EL (cell line): ENCODE results near the gene RIBC2.
A peak's percentile ranks its signal among the peaks of the same experiment; 100 is the strongest.
"Not testable (repeated sequence)": the region's sequence is repeated elsewhere in the genome, so short reads cannot be mapped to it uniquely, and the experiment has no call there.

Experiments
- DNase-seq: peaks from one replicate; pipeline ENCODE4 v3.0.0-alpha.2; 2016

Gene RIBC2

DNA sequence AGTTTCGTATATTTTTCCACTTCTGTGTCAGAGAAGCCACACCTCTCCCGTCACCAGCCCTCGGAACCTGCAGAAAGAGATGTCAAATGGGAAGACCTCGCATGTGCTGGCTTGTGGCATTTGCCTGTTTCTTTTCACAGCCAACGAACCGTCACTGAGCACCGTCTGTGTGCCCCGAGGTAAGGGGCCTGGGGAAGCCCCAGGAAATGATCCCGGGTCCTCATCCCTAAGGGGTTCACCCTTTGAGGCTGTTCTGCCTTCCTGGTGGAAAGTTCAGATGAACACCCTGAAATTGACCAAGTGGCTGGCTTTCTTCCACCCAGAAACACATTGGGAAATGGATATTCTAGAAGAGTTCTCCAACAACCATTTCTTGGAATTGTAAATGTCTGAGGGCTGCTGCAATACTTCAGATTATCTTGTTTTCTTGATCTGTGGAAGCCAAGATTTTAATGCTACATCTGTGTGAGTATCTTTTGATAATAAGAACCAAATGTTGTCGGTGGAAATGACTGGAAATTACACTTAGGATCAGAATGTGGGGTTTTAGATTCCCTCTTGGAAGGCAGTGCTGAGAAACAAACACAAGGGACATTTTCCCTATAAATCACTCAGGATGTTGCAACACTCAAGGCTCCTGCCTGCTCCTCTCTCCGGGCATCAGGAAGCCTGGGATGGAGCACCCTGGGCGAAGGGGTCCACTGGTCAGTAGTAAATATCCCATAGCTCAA is 37.6 kb downstream of the RIBC2 start:
- peak; percentile 88 for DNase-seq

DNA sequence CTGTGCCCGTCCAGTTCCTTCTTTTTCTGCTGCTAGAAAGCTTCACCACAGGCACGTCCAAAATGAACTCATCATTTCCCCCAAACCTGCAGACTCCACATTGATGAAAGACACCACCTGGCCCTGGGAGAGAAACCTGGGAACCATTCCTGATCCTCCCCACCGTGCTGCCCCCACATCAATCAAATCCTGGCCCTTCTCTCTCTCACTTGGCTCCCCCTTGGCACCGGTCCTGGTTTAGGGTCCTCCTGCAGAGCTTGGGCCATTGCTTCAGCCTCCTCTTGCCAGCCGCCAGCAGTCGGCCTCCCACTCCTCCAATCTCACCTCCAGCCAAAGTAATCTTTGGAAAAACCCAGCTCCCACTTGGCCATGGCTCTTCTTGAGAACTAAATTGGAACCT is 38.5 kb downstream of the RIBC2 start:
- no peak for DNase-seq

DNA sequence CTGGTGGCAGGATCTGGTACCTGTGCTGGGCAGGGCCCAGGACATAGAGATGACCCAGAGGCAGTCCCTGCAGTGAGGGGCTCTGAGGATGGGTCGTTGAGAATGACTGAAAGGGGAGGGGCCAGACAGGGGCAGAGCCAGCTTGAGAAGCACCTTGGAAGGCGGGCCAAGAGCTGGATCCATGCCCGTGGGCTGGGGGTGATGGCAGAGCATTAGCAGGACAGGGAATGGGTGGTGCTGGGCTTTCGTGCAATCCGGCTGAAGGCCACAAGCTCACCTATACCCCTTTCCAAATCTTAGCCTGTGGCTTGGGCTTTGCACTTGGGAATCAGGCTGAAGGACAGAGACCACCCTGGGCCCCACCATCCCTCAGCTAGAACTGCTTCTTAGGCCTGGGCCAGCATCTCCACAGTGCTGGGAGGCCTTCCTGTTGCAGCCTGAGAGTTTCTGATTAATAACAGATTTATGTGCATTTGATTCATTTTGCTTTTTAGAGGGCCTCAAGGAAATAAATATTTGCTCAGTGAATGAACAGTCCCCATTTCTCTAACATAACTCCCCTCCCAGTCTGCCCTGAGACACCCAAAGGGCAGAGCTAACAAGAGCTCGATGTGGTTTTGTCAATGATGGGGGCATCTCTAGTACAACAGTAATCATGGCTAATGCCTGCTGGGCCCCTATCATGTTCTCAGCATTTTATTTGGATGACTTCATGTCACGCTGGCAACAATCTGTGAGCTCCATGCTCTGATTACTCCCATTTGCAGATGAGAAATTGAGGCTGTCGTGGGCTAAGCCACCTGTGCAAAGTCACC is 39.3 kb downstream of the RIBC2 start:
- DNase-seq: peak; percentile 85

DNA sequence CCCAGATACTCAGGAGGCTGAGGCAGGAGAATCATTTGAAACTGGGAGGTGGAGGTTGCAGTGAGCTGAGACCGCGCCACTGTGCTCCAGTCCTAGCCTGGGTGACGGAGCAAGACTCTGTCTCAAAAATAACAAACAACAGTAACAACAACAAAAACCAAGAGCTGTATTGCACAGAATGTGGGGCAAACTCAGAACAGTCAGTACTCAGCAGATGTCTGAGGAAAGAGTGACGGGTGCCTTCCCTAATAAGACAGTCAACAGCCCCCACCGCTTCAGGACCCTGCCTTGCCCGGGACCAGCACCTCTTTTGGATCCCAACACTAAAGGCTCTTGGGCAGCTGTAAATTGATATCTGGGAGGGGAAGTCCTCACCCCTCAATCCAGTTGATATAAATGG is 40.3 kb downstream of the RIBC2 start:
- no peak for DNase-seq

DNA sequence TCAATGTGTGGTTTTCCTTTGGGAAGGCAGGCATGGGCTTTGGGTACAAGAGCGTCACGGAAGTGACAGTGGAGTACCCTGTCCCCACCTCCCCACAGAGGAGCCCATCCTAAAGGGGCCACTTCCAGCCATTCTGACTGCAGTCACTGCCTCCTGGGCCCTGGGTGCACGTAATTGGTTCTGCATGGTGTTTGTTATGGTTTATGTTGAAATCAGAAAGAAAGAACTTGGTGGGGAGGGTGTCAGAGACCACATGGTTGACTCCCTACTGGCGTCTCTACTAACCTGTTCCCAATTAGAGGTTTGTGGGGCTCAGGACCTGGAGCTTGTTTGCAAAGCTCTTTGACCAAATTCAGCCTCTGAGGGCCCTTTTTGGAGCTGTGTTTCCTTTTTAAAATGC is 40.8 kb downstream of the RIBC2 start:
- DNase-seq: peak; percentile 49

DNA sequence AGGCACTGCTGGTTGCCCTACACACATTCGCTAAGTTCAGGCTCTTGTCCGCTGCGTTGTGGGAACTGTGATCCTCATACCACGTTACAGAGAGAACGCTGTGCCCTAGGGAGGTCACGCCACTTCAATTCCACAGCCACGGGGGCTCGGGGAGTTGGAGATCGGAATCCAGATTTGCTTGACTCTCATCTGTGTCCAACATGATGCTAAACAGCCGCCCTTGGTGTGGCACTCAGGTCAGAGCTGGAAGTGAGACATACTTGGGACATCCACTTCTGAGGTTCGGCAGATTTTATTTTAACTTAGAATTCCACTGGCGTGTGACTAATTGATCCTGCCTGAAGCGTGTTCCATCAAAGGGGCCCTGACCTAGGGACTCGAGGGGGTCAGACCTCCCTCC is 41.7 kb downstream of the RIBC2 start:
- peak; percentile 42 for DNase-seq

DNA sequence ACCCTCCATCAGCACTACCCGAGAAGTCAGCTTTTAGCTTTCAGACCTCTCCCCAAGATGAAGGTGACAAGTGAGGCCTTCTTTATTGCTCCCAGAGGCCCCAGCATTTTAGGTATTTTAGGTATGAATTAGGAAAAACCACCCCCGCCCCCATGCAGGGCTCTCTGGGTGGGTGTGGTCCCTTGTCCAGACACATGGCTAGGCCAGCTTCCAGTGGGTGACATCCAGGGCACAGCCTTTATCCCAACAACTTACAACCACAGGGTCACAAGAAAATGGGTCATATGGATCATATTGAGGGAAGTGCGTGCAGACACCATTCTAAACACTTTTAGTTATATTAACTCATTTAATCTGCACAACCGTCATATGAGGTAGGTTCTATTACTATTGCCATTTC is 42.1 kb downstream of the RIBC2 start:
- DNase-seq: no peak

DNA sequence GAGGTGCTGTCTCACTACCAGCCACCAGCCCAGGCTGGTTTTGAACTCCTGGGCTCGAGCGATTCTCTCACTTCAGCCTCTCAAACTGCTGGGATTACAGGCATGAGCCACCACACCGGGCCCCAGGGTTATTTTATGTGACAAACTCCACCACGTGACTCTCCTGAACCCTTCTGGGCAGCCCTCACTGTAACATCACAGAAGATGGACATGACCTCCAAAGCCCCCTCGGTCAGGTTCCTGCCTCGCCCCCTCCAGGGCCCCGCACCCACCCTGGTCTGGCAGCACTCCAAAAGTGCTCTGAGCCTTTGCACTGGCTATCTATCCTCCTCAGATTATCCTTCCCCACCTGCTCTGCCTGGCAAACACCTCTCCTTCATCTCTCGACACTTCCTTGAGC is 43.3 kb downstream of the RIBC2 start:
- no peak for DNase-seq

DNA sequence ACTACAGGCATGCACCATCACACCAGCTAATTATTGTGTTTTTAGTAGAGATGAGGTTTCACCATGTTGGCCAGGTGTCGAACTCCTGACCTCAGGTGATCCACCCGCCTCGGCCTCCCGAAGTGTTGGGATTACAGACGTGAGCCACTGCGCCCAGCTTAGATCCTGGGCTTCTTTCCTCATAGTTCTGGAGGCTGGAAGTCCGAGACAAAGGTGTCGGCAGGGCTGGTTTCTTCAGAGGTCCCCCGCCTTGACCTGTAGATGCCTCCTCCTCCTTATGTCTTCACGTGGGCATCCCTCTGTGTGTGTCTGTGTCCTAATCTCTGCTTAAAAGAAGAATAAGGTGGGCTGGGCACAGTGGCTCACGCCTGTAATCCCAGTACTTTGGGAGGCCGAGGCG is 45.0 kb downstream of the RIBC2 start:
- DNase-seq: no peak

DNA sequence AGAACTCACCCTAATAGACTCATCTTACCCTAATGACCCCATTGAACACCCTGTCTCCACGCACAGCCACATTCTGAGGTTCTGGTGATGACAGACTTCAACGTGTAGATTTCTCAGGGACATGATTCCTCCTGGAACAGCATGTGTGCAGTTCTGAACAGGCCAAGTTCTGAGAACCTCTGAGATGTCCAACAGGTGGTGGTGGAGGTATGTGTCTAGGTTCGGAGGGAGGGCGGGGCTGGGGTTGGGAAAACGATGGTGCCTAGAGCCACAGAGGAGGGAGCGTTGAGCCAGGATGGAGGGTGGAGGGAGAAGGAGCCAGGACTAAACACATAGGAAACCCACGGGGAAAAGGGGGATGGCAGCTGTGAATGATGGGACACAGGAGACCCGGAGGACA is 45.7 kb downstream of the RIBC2 start:
- DNase-seq: no peak

DNA sequence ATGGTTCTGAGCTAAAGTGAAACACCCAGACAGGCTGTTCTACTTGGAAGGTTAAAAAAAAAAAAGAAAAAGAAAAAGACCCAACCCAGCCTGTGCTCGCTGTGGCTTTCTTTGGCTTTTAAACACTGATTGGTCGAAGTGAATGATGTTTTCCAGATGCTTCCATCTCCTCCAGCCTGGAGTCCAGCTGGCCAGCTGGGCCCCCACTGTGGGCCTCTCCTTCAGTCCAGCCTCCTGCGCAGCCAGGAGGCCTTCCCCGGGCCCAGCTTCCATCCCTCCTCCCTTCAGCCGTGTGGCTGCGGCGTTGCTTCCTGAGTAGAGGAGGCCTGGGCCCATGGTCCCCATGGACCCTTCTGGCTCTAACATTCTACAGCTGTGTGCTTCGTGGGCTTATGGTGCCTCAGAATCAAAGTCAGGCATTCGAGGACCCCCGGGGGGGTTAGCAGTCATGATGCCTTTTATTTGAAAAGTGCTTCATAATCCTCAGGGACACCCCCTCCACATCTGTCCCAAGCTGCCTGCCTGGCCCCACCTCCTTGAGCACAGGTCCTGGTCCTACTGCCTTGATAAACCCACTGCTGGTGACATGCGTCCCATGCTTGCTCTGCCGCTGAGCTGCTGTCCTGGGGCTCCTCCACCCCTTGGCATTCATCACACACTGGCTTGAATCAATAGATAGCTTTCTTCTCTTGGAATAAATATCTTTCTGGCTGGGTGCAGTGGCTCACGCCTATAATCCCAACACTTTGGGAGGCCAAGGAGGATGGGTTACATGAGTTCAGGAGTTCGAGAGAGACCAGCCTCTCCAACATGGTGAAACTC is 47.0 kb downstream of the RIBC2 start:
- no peak for DNase-seq

DNA sequence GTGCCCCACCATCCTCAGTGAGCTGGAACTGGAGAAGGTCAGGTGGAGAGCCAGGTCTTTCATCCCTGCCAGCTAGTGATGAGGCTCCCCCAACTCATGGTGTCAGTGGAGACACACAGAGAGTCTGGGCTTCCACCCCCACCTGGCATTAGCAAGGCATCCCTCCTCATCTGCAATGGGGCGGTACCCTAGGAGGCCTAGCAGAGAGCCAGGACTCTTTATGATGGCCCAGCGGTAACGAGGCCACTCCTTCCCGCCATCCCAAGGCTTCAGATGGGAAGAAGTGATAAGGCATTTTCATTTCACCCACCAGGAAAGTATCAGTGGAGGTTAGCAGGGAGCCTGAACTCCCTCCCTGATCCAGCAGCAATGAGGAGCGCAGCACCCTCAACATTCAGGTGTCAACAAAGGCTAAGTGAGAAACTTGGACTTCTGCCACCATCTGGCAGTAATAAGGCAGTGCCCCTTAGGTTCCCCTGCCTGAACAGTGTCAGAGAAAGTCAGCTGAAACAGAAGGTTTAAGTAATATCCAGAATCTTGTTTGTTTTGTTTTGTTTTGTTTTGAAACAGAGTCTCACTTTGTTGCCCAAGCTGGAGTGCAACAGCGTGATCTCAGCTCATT is 48.7 kb downstream of the RIBC2 start:
- DNase-seq: no peak

DNA sequence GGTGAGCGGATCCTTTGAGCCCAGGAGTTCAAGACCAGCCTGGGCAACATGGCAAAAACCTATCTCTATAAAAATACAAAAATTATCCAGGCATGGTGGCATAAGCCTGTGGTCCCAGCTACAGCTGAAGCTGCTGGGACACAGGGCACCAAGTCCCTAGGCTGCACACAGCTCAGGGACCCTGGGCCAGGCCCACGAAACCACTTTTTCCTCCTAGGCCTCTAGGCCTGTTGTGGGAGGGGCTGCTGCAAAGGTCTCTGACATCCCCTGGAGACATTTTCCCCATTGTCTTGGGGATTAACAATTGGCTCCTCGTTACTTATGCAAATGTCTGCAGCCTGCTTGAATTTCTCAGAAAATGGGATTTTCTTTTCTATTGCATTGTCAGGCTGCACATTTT is 50.2 kb downstream of the RIBC2 start:
- DNase-seq: not testable (repeated sequence)

DNA sequence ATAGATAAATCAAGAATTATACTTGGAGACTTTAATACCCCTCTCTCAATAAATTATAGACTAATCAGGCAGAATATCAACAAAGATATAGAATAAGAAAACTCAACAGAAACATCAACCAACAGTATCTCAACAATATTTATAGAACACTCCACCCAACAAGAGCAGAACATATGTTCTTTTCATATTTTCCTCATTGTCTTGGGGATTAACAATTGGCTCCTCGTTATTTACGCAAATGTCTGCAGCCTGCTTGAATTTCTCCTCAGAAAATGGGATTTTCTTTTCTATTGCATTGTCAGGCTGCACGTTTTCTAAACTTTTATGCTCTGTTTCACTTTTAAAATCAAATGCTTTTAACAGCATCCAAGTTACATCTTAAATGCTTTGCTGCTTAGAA is 52.1 kb downstream of the RIBC2 start:
- no peak for DNase-seq

DNA sequence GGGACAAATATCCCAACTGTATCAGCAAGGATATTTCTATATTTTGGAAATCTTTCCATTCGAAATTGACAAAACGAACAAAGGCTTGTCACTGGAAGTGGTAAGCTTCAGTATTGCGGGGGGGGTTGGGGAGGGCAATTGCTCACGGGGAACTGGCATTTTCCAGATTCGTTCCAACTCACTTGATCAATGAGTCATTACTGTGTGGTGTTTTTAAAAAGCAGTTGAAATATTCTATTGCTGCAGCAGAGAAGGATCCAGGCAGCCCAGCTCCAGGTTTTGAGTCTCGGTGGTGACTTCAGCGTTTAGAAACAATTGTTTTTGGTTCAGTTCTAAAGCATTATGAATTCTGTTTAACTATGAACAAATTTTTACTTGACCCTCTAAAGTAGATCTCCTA is 55.4 kb downstream of the RIBC2 start:
- peak; percentile 72 for DNase-seq

DNA sequence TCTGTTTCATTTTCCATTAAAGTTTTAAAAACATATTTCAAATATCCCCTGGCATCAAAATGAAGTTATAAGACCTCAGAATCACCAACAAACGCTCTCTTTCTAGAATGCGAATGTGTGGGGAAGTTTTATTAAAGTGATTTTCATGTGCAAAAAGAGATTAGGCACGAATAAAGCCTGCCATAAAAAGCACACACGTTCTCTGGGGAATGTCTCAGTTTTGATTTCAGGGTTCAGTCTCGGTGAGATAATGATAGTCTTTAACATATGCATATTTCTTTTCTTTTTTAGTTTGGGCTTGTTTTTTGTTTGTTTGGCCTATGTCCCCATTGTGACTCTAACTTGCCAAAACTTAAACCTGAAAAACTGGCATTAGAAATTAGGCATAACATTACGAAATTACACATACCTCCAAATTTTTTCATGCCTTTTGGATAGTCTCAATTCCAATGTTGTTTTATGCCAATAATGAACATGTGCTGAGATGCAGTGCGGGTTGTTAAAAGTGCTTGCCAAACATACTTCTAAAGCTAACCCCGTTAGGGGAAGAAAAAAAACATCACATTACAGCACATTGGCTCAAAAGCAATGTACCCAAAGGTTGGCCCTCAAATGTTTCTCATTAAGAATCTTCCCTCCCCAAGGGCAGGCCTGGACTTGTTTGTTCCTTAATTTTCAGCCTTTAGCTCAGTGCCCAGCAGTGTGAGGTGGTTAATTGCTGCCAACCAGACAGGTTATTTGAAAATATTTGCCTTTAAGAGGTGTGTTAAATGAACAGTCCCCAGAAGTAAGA is 56.0 kb downstream of the RIBC2 start:
- DNase-seq: peak; percentile 47

DNA sequence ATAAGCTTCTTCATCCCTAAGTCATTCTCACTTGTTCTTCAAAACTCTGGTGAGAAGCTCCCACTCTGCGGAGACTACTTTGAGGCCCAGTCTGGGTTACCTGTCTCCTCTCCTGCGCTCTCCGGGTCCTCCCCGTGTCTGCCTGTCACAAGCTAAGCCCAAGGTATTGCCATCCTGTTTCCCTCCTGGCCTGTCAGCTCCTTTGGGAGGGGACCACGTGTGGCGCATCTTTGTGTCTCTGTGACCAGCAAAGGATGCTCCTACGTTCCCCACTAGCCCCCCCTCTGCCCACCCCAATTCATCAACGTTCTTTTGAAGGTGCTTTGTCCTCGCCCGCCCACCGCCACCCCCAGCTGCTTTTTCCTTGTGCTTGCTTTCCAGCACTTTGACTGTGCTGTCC is 57.4 kb downstream of the RIBC2 start:
- DNase-seq: no peak

DNA sequence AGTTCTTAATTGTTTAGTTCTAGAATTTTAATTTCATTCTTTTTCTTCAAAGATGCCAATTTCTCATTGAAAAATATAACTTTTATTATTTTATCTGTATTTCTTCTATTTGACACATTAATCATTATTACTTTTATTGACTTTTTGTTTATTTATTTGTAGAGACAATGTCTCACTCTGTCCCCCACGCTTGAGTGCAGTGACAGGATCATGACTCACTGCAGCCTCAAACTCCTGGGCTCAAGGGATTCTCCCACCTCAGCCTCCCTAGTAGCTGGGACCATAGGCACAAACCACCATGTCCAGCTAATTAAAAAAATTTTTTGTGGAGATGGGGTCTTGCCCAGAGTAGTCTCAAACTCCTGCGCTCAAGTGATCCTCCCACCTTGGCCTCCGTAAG is 58.9 kb downstream of the RIBC2 start:
- DNase-seq: no peak

DNA sequence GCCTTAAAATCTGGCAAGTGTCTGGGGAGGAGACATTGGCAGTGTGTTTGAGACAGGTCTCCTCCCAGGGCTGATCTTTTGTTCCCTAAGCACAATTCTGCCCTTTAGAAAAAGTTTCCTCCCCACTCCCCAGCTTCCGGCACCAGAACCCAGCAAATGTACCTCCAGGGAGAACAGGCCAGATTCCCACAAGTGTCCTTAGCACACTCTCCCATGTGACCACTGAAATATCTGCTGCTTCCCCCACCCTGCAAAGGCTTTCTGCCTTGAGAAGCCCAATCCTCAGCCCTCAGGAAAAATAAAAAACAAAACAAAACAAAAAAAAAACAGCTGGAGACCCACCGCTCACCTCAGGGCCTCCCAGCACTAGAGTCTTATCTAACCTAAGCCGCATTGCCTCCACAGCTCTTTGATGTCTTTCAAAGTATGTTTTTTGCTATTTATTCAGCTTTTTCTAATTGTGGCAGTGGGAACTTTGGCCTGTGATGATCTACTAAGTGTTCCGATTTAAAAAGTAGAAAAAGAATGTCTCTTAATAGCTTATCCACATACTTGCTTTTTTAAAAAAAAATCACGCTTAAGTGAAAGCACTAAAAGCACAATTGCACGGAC is 60.2 kb downstream of the RIBC2 start:
- DNase-seq: no peak

DNA sequence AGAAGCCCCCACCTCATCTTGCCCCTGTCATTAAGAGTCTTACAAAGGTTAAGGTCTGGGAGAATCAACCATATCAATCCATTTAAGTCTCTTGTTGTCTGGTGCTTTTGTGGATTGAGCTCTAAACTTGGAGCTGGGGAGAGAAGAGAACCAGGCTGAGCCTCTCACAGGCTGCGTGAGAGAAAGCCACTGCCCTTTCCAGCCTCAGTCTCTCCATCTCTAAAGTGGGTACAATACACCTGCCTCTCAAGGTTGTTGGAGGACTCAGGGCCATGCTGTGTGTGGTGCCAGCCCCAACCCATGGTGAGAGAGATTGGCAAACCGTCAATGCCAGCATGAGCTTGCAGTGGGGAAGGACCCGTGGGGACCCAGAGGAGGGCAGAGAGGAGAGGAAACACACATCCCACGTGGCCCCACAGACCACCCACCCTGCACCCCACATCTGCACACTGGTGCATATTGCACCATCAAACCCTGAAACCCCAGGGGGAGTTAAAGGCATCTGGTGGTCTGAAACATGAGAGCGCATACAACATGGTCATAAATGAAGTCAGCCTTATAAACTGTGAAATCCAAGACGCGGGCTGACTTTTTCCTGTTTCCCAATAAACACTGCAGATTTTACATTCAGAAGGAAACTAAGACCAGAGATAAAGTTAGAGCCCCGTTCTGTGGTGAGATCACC is 61.7 kb downstream of the RIBC2 start:
- DNase-seq: no peak

DNA sequence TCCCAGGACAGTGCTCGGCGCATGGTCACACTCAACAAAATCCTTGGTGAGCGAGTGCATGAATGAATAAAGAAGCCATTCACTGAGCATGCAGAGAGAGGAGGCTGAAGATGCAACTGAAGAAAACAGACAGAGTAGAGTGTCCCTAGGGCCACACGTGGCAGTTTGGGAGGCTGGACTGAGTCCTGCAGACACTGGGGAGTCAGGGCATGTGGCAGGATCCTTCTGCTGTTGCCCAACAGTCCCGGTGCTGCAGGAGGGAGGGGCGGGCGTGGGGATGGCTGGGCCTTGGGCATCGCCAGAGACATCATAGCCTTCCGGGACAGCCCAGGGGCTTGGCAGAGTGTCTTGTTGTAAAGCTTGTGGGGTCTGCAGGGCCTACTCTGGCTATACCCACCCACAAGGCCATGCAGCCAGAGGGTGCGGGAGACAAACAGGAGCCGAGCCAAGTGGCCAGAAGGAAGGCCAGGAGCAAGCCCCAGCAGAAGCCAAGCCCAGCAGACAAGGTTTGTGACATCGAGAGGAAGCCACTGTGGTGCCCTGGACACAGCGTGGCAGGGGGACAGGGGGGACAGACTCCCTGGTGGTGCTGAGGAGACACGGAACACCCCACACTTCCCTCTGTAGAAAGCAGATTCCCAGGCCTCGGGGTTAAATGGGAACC is 62.5 kb downstream of the RIBC2 start:
- DNase-seq: no peak
